ENCODE measurements around the gene SERPINA4.

SERPINA4 gene

GRCh38 chr14:94542811-94543440 is 18.3 kb upstream of the SERPINA4 start:
- DNase-seq = no peak

GRCh38 chr14:94543449-94544124 is 17.7 kb upstream of the SERPINA4 start:
- DNase-seq = no peak

- DNase-seq = no peak
Measured at GRCh38 chr14:94544726-94545125, 16.5 kb upstream of the SERPINA4 start.

- no peak for DNase-seq
Measured at GRCh38 chr14:94545131-94545841, 16.0 kb upstream of the SERPINA4 start.

GRCh38 chr14:94547151-94547680 is 14.0 kb upstream of the SERPINA4 start:
- DNase-seq = no peak

GRCh38 chr14:94547726-94548125 is 13.5 kb upstream of the SERPINA4 start:
- no peak for DNase-seq

- no peak for DNase-seq
Measured at GRCh38 chr14:94548131-94548998, 12.9 kb upstream of the SERPINA4 start.

GRCh38 chr14:94548999-94549985 is 11.9 kb upstream of the SERPINA4 start:
- peak; percentile 3 for DNase-seq

- DNase-seq = no peak
Measured at GRCh38 chr14:94550041-94550440, 11.2 kb upstream of the SERPINA4 start.

- DNase-seq = no peak
Measured at GRCh38 chr14:94555991-94556390, 5.3 kb upstream of the SERPINA4 start.

- DNase-seq = no peak
Measured at GRCh38 chr14:94557327-94557726, 3.9 kb upstream of the SERPINA4 start.

GRCh38 chr14:94558842-94559241 is 2.4 kb upstream of the SERPINA4 start:
- no peak for DNase-seq

- no peak for DNase-seq
Measured at GRCh38 chr14:94559638-94560290, 1.5 kb upstream of the SERPINA4 start.

GRCh38 chr14:94560291-94560665 is 964 bp upstream of the SERPINA4 start:
- no peak for DNase-seq

- DNase-seq = no peak
Measured at GRCh38 chr14:94561656-94562010, 391 bp downstream of the SERPINA4 start.

GRCh38 chr14:94562022-94562421 is 780 bp downstream of the SERPINA4 start:
- DNase-seq = no peak

- no peak for DNase-seq
Measured at GRCh38 chr14:94562941-94563883, 2.0 kb downstream of the SERPINA4 start.

GRCh38 chr14:94564381-94564780 is 3.1 kb downstream of the SERPINA4 start:
- no peak for DNase-seq

- DNase-seq = no peak
Measured at GRCh38 chr14:94568186-94568585, 6.9 kb downstream of the SERPINA4 start.

Data from GOT3 (cell line).